Fibroblast of peridontal ligament (primary cell): Measurements from ENCODE around the gene TMPRSS13.
"Not testable (repeated sequence)": the region's sequence is repeated elsewhere in the genome, so short reads cannot be mapped to it uniquely, and the experiment has no call there.

Source experiments
- DNase-seq: peaks from one replicate; pipeline ENCODE4 v3.0.0-alpha.2; 2010; ENCODE audit errors: extremely low read depth

Gene TMPRSS13

DNA sequence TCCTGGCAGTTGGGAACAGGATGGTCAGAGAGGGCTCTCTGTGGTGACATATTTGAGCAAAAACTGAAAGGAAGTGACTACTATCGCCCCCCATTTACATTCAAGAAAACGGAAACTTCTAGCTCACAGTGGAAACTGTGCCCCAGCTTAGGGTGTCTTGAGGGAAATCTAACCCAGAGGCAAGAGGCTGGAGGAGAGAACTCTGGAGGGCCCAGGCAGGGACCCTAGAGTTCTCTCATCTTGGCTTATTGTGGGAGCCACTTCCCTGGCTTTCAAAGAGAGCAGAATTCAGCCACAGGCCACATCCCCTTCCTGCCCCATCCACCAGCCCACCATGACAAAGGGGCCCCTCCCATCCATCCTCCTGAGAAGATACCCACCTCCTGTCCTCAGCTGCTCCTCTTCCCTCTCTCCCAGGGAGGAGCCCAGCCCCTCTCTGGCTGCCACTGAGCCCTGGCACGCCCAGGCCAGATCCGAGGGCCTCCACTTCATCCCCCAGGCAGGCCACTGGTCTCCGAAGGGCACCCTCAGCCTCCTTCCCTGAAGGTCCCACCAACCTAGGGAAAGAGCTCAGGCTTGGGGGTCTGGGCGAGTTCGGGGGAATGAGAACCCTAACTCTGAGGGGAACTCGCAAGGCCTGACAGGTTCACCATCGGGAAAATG is 1.6 kb upstream of the TMPRSS13 start:
- DNase-seq = no peak

GRCh38 chr11:117929916-117930570 is 841 bp upstream of the TMPRSS13 start:
- no peak for DNase-seq

- no peak for DNase-seq
Measured at GRCh38 chr11:117928446-117929141, 608 bp downstream of the TMPRSS13 start.

DNA sequence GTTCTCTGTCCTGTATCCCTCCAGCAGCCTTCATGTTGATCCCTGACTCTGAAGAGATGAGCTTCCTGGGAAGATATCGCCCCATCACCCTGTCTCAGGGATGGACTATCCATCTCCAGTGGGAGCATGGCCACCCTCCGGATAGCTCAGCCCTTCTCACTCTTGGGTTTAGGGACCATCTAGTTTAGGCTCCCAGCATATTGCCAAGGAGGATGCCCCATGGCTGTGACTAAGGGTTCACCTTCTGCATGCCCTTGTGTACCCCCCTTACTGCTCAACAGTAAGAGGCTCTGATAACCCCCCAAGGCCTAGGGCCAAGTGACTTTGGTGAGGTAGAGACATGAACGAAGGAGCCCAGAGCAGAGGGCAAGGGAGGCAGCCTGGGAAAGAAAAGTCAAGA is 1.3 kb downstream of the TMPRSS13 start:
- no peak for DNase-seq

DNA sequence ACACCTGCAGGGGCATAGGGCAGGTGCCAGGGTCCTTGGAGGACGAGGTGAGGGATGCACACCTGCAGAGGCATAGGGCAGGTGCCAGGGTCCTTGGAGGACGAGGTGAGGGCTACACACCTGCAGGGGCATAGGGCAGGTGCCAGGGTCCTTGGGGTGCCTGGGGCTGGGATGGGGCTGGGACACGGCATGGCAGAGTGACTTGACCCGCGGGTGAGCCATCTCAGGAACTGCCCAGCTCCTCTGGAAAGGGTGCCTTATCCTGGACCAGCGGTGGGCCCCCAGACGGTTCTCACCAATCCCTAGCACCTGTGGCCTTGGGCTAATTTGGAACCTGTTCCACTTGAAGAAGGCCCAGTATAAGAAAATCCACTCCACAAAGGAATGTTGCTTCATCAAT is 3.0 kb downstream of the TMPRSS13 start:
- DNase-seq = not testable (repeated sequence)

DNA sequence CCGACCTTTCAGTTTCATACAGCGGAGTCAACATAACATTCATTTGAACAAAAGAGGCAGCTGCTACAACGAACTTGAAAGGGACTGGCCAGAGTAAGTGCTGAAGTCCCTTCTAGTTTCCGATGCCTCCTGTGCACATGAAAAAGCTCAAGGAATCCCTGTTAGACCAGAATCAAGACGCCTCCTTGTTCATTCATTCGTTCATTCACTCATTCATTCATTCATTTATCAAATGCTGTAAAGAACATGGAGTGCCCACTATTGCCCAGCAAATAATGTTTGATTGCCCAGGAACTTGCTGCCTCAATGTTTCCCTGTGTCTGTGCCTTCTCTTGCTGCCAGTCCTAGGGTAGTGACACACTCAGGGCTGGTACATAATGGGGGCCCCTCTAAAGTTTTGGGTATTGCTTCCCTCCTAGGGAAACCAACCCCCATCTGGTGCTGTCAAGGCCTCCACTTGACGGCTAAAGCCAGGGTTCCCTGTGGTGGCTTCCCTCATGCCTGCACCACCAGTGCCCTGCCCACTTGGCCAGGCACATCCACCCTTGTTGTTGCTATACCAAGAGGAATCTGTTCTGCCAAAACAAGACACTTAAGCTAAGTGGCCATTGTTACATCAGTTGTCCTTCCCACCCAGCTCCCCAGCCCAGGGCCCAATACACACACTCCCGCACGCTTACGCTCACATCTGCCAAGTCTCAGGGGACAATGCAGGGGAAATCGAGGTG is 3.8 kb downstream of the TMPRSS13 start:
- no peak for DNase-seq

GRCh38 chr11:117924631-117925170 is 4.5 kb downstream of the TMPRSS13 start:
- no peak for DNase-seq

DNA sequence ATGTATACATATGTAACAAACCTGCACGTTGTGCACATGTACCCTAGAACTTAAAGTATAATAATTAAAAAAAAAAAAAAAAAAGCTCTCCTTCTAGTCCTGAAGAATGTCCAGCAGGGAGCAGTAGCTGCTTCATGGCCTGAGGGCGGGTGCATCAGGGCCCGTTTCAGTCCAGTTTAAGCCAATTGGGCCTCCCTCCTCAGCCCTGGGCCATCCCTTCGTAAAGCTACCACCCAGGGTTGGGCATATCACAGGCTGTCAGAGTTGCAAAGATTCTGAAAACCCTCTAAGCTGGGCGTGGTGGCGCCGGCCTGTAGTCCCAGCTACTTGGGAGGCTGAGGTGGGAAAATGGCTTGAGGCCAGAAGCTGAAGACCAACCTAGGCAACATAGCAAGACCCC is 5.4 kb downstream of the TMPRSS13 start:
- no peak for DNase-seq

GRCh38 chr11:117923275-117923674 is 5.9 kb downstream of the TMPRSS13 start:
- DNase-seq = no peak

DNA sequence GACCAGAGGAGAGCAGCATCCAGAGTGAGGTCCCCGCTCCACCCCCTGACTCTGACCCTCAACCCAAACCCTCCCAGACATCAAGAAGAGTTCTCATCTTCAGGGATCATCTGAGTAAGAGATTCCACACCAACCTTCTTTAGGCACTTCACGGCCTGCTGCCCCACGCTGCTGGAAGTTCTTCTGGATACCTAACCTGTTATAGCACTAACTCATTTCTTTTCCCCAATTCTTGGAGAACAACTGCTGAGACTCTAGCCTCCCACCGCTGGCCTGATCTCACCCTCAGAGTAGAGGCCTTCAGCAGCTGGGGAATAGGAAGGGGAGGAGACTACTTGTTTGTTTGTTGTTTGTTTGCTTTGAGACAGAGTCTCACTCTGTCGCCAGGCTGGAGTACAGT is 7.3 kb downstream of the TMPRSS13 start:
- no peak for DNase-seq

GRCh38 chr11:117921456-117921855 is 7.7 kb downstream of the TMPRSS13 start:
- no peak for DNase-seq

DNA sequence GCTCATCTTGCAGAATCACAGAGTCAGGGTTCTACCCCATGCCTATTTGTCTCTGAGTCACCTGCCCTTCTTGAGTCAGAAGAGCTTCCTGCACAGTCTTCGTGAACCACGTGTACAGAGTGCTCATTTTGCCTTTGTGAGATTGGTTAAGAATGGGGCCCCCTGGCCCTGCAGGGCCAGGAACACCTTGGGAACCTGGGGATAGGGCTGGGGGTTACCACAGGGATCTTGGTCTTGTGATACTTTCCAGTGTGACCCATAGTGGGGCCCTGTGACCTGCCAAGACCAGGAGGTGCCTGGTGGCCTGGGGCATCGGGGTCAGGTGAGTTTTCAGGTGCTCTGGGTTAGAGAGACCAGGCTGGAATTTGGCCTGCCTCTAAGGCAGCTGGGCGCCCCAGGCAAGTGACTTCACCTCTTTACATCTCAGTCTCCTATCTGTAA is 9.4 kb downstream of the TMPRSS13 start:
- no peak for DNase-seq

DNA sequence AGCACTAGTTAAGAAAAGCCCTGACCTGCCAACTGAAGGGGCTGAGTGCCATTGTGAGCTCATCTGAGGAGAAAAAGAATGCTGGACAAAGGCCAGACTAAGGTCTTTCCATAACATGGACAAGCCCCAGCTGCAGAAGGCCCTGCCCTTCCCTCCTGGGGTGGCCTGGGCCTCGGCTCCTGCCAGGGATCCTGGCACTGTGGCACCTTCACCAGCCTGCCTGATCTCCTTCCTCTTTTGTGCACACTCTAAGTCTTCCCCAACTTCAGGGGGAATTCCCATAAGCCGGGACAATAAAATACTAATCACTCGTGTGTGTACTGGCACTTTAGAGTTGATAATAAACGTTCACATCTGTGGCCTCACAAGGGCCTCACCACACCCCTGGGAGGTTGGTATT is 9.9 kb downstream of the TMPRSS13 start:
- DNase-seq = no peak

DNA sequence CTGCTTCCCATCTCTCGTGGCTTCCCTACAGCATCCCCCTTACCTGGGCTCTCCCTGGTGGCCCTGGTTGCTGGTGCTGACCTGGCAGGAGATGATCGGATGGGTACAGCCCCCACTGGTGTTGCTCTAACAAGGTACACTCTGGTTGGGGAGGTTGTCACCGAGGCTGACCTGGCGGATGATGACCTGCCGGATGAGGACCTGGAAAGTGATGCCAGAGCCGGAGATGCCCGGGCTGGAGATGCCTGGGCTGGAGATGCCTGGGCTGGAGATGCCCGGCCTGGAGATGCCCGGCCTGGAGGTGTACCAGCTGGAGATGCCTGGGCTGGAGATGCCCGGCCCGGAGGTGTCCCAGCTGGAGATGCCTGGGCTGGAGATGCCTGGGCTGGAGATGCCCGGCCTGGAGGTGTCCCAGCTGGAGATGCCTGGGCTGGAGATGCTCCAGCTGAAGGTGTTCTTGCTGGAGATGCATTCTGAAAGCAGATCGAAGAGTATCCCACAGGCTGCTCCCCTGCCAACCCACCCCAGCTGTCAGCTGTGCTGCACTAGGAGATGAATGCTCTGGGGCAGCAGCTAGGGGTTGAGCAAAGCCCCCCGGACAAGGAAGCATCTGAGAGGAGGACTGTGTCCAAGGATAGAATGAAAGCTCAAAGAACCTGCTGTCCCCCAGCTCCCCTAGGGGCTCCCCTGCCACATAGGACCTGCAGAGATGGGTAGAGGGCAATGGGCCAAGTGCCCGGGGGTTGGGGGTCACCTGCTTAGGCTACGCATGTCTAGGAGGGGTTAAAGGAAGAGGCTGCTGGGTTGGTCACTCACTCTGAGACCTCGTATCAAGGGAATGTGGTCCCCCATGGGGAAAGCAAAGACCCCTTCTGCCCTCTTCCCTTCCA is 10.6 kb downstream of the TMPRSS13 start:
- DNase-seq = no peak

GRCh38 chr11:117917591-117918151 is 11.5 kb downstream of the TMPRSS13 start:
- DNase-seq = no peak

DNA sequence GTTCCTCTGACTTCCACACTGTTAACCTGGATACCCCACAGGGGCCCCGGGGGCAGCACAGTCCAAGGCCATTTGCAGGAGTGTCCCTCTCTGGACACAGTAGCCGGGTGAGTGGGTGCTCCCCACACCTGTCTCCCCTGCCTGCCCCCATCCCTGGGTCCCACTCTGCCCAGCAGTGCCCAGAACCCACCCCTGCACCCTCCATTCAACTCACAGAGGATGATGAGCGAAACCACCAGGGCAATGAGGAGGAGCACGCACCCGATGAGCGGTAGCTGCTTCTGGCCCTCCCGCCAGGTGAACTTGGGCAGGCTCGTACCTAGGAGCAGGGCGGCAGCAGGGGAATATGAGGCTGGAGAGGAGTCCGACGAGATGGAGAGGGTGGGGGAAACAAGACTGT is 12.2 kb downstream of the TMPRSS13 start:
- no peak for DNase-seq

GRCh38 chr11:117915672-117916235 is 13.4 kb downstream of the TMPRSS13 start:
- no peak for DNase-seq

- DNase-seq = no peak
Measured at GRCh38 chr11:117914991-117915618, 14.1 kb downstream of the TMPRSS13 start.

DNA sequence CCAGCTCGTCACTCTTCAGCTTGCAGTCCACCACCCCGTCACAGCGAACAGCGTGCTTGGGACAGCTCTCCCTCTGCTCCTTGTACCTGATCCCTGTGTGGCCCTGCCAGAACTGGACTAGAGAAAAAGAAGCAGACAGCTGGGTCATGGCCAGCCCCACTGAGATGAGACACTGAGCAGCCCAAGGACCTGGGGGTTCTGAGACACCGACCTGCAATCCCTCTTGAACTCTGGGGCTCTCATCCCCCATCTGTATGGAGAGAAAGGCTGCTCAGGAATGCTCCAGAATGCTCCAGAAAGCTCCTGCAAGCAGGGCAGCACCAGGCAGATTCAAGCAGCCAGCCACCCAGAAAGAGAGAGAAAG is 14.8 kb downstream of the TMPRSS13 start:
- DNase-seq = no peak
